Stimulated activated CD8-positive, alpha-beta memory T cell treated with anti-CD3 and anti-CD28 coated beads, Interleukin-2, amount 100 ng/mL, for 1 hour (primary cell): ENCODE measurements around the gene AP5S1.

Source experiments
- DNase-seq, 2 donors: peaks; one replicate each; pipeline ENCODE4 v3.0.0-alpha.2; 2020; ENCODE audit warnings: low read depth in 2 of 2

The AP5S1 gene

DNA sequence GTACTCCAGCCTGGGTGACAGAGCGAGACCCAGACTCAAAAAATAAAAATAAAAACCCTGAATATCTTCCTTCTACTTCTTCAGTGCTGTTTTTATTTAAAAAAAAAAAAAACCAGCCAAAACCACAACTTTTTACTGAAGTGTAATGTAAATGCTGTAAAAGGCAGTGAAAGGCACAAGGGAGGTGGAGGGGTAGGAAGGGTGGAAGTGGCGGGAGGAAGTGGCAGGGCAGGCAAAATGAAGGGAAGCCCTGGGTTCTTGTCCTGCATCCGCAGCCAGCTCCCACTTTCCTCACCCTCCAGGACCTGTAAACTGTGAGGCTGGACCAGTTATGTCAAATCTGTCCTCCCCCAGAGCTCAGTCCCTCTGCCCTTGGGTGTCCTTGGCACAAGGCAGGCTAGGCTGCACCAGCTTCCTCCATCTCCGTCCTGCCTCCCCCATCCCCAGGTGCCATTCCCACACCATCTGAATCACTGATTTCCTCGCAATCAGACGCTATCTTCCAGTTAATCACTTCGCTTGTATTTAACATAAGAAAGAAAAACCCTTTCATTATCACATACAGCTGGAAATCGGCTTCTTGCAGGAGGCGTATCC is 55.1 kb downstream of the AP5S1 start:
- DNase-seq = no peak

- DNase-seq = no peak
Measured at GRCh38 chr20:3876000-3876399, 55.7 kb downstream of the AP5S1 start.

DNA sequence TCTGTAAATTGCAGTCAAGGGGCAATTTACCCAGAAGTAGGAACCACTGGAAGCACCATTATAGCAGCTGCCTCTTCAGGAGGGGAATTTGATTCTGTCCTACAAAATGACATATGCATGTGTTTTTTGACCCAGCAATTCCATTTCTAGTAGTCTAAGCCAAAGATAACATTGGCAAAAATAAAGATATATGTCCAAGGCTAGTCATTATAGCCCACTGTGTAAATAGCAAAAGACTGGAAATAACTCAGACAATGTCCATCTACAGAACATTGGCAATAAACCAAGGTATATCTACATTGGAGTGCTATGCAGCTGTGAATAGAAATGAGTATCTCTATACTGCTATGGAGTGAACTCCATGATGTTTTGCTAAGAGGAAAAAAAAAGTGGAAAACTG is 56.3 kb downstream of the AP5S1 start:
- no peak for DNase-seq
